ENCODE results near the gene ABHD18. TPM values are rescaled to one million over a fixed set of nuclear protein-coding genes. Genes with fewer than 3 reads are reported as not detected.

The ABHD18 gene
- total RNA-seq, 1 experiment from 2014 or later = 16.3 TPM

GRCh38 chr4:128076464-128076863, 111.3 kb downstream of the ABHD18 start:
- no peak overlapping the region for H4K8ac ChIP-seq (replicated peaks; ENCODE audit: insufficient read length, low read depth, low read length)
- no peaks in the 10 kb centered on the region for H3K4me1 Mint-ChIP-seq
- H4K20me1 ChIP-seq (ENCODE audit: control insufficient read depth, insufficient read depth, insufficient read length) = no peaks in the 10 kb centered on the region
- H3K27me3 ChIP-seq (ENCODE audit: insufficient read depth, low read length) = no peaks in the 10 kb centered on the region
- H4K5ac ChIP-seq (ENCODE audit: insufficient read length, low read depth, low read length) = no peak overlapping the region
- no peak overlapping the region for H2BK120ac ChIP-seq (ENCODE audit: low read depth, low read length, poor library complexity, severe bottlenecking)
- peaks cover 9% of the 10 kb centered on the region for H3K79me1 ChIP-seq (ENCODE audit: insufficient read depth, low read depth, low read length, poor library complexity, severe bottlenecking)
- no peak overlapping the region for H3K18ac ChIP-seq (ENCODE audit: insufficient read length, low read depth, low read length)
- no peaks in the 10 kb centered on the region for H3K9me3 Mint-ChIP-seq
- no peak overlapping the region for H2BK12ac ChIP-seq (ENCODE audit: insufficient read length, low read depth, low read length)
- H3K14ac ChIP-seq (ENCODE audit: insufficient read depth, low read length) = no peak overlapping the region
- H3K4me1 ChIP-seq (ENCODE audit: insufficient read depth, low read length) = no peaks in the 10 kb centered on the region
- H2AK5ac ChIP-seq (ENCODE audit: insufficient read length, low read length) = no peak overlapping the region
- WGBS (ENCODE audit: extremely low coverage, insufficient read length, low lambda C conversion rate) = no CpG with 5 or more reads among the region's 4 CpGs
- H3T11ph ChIP-seq (ENCODE audit: low read length) = no peak overlapping the region
- no peak overlapping the region for H3K23ac ChIP-seq (ENCODE audit: insufficient read length, low read depth, low read length)
- no peak overlapping the region for H2BK15ac ChIP-seq (ENCODE audit: low read depth, low read length)
- no peak overlapping the region for H3K9ac ChIP-seq (ENCODE audit: extremely low read depth, insufficient read length, low read length)
- no peak overlapping the region for H3K4ac ChIP-seq (ENCODE audit: low read depth, low read length)
- H3K4me3 Mint-ChIP-seq = no peak overlapping the region
- H3K56ac ChIP-seq (ENCODE audit: insufficient read length, low read depth, low read length) = no peak overlapping the region
- H3K9me3 ChIP-seq (ENCODE audit: control insufficient read depth, low read depth, low read length) = no peaks in the 10 kb centered on the region
- H2AFZ ChIP-seq (ENCODE audit: low read length) = no peak overlapping the region
- no peak for DNase-seq
- H2BK5ac ChIP-seq (ENCODE audit: insufficient read length, low read length) = no peak overlapping the region
- H3K27ac ChIP-seq (ENCODE audit: insufficient read length, low read depth, low read length) = no peak overlapping the region
- no peaks in the 10 kb centered on the region for H3K79me2 ChIP-seq (ENCODE audit: insufficient read depth, low read length)
- H2BK20ac ChIP-seq (ENCODE audit: low read depth, low read length, poor library complexity, severe bottlenecking) = no peak overlapping the region
- H4K91ac ChIP-seq (ENCODE audit: insufficient read length, low read depth, low read length) = no peak overlapping the region
- no peak for TF ChIP-seq CTCF (conservative IDR thresholded peaks at IDR 0.05)
- no peaks in the 10 kb centered on the region for H3K27me3 Mint-ChIP-seq (ENCODE audit: low read depth)
- no peak overlapping the region for H3K4me2 ChIP-seq (ENCODE audit: insufficient read depth, insufficient read length, low read length)
- H3K36me3 Mint-ChIP-seq (ENCODE audit: insufficient read depth in 1 of 3, low read depth in 3 of 3) = peaks cover 32 to 57% (median 50%) of the 10 kb centered on the region in 3 experiments; a peak in 6 of 7 replicates
- 0 out of 7 replicates have a peak overlapping the region, but pooled peaks of 1 of the 3 experiments have one; percentile 48 for H3K27ac Mint-ChIP-seq
- no peaks in the 10 kb centered on the region for H3K23me2 ChIP-seq (ENCODE audit: insufficient read length, low read depth, low read length, poor library complexity, severe bottlenecking)

Other genes with a start within 250 kb of the ABHD18 start
- gene SLC25A31, start 235.0 kb upstream of the ABHD18 start, total RNA-seq (2021) = not detected in 2 replicates
- 5.3 and 5.6 TPM in 2 replicates for gene HSPA4L, start 183.1 kb upstream of the ABHD18 start, total RNA-seq (2021)
- 36.4 and 40.2 TPM in 2 replicates for gene PLK4, start 84.5 kb upstream of the ABHD18 start, total RNA-seq (2021)
- gene MFSD8, start 233 bp upstream of the ABHD18 start, total RNA-seq (2021) = 24.0 and 24.8 TPM in 2 replicates
- gene LARP1B, start 95.9 kb downstream of the ABHD18 start, total RNA-seq (2021) = 42.9 and 44.0 TPM in 2 replicates